DND-41 (cell line): ENCODE measurements around the gene CTIF.

Experiments used
- EZH2 ChIP-seq: IDR thresholded peaks from 3 replicates; pipeline ENCODE4 v1.6.1; 2012; ENCODE audit warnings: borderline replicate concordance, low read depth, mild to moderate bottlenecking, moderate library complexity, low read length, inconsistent platforms; ENCODE audit not compliant: severe bottlenecking
- TF ChIP-seq, protein P1 (sequence below): IDR thresholded peaks from 2 replicates; pipeline ENCODE4 v1.5.1; 2012; ENCODE audit warnings: borderline replicate concordance, low read length, moderate library complexity, mild to moderate bottlenecking; ENCODE audit not compliant: poor library complexity, severe bottlenecking; ENCODE audit errors: extremely low read depth

DNA sequence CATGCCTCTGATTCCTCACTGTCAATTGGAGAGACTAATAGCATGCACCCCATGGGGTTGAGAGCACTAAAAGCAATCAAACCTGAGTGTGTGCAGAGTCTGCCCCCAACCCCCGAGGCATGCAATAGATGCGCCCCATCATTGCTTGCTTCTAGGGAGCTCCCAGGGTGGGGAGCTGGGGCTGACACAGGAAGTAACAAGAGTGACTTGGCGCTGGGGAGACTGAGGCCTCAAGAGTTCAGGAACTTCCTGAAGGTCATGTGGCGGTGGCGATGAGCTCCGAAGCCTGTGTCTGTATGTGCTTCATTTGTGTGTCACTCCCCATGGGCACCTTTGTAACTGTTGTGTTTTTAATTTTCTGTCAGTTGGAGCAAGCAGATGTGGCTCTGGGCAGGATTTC is 61.2 kb downstream of the CTIF start:
- TF ChIP-seq, protein P1, sequence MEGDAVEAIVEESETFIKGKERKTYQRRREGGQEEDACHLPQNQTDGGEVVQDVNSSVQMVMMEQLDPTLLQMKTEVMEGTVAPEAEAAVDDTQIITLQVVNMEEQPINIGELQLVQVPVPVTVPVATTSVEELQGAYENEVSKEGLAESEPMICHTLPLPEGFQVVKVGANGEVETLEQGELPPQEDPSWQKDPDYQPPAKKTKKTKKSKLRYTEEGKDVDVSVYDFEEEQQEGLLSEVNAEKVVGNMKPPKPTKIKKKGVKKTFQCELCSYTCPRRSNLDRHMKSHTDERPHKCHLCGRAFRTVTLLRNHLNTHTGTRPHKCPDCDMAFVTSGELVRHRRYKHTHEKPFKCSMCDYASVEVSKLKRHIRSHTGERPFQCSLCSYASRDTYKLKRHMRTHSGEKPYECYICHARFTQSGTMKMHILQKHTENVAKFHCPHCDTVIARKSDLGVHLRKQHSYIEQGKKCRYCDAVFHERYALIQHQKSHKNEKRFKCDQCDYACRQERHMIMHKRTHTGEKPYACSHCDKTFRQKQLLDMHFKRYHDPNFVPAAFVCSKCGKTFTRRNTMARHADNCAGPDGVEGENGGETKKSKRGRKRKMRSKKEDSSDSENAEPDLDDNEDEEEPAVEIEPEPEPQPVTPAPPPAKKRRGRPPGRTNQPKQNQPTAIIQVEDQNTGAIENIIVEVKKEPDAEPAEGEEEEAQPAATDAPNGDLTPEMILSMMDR: no peak
- TF ChIP-seq EZH2: no peak
